ENCODE results near the gene UBE2D2. TPM values are rescaled to one million over a fixed set of nuclear protein-coding genes. Genes with fewer than 3 reads are reported as not detected.

UBE2D2 gene
- total and polyA plus RNA-seq, 2 of the 13 experiments (the other 11 are each of a cell fraction or from before 2014, with no cell fraction given), result 79.1 to 109 TPM

DNA sequence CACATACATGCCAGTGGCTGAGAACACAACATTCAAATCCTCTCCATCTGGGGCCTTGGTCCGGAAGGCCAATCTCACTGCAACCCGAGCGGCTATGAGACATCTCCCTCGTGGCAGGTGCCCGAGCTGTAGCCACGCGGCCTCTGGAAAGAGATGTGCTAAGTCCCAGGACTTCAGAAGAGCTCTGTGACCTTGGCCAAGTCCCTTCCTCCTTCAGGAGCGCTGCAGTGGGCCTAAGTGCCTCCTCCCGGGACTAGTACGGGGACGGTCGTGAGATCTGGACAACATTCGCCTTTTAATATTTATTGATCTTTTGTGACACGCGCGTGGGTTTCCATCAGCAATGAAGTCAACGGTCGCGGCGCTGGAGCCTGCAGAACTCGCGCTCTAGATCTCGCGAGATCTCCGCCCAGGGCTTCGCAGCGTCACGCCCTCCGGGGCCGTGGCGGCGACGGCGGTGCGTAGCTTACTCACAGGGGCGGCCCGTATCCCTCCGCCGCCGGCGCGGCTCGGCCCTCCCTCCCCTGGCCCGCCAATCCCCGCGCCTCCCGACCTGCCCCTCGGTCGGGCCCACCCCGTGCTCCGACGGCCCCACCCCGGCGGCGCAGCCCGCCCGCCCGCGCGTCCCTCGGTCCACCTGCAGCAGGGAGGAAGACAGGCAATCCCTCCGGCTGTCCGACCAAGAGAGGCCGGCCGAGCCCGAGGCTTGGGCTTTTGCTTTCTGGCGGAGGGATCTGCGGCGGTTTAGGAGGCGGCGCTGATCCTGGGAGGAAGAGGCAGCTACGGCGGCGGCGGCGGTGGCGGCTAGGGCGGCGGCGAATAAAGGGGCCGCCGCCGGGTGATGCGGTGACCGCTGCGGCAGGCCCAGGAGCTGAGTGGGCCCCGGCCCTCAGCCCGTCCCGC, at the start of gene UBE2D2 (continued):
- TF ChIP-seq, protein P1, sequence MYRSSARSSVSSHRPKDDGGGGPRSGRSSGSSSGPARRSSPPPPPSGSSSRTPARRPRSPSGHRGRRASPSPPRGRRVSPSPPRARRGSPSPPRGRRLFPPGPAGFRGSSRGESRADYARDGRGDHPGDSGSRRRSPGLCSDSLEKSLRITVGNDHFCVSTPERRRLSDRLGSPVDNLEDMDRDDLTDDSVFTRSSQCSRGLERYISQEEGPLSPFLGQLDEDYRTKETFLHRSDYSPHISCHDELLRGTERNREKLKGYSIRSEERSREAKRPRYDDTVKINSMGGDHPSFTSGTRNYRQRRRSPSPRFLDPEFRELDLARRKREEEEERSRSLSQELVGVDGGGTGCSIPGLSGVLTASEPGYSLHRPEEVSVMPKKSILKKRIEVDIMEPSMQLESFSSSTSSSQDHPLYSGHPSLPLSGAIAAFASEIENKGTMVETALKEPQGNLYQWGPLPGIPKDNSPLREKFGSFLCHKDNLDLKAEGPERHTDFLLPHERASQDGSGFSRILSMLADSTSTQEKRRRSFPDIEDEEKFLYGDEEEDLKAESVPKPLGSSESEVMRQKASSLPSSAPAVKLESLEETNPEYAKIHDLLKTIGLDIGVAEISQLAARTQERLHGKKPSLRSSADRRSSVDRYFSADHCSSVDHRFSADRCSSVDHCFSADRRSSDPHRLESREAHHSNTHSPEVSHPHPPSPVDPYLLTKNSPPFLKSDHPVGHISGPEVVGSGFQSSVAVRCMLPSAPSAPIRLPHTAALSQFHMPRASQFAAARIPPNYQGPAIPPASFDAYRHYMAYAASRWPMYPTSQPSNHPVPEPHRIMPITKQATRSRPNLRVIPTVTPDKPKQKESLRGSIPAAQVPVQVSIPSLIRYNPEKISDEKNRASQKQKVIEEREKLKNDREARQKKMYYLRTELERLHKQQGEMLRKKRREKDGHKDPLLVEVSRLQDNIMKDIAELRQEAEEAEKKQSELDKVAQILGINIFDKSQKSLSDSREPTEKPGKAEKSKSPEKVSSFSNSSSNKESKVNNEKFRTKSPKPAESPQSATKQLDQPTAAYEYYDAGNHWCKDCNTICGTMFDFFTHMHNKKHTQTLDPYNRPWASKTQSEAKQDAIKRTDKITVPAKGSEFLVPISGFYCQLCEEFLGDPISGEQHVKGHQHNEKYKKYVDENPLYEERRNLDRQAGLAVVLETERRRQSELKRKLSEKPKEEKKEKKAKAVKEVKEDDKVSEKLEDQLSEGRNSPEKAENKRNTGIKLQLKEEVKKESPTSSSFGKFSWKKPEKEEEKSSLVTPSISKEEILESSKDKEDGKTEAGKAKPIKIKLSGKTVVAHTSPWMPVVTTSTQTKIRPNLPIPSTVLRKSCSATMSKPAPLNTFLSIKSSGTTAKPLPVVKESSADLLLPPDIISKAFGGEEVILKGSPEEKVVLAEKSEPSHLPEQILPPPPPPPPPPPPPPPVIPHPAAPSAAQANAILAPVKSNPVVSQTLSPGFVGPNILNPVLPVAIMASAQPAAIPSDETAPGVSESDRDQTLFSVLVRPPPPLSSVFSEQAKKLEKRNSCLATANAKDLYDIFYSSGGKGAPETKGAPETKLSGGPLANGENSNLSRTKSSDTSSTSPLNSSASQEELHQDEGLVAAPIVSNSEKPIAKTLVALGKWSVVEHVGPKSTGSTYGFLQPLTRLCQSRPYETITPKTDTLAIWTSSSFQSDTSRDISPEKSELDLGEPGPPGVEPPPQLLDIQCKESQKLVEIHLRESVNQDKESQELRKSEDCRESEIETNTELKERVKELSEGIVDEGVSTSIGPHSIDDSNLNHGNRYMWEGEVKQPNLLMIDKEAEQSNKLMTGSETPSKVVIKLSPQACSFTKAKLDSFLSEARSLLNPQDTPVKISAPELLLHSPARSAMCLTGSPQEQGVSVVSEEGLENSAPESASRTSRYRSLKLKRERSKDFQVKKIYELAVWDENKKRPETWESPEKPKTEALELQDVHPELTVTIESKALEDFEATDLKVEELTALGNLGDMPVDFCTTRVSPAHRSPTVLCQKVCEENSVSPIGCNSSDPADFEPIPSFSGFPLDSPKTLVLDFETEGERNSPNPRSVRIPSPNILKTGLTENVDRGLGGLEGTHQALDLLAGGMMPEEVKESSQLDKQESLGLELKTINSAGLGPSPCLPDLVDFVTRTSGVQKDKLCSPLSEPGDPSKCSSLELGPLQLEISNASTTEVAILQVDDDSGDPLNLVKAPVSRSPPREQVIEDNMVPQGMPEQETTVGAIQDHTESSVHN (CRISPR knock-in tag; IDR thresholded peaks at IDR 0.05), result no peak
- no peak for TF ChIP-seq KAT2B (IDR thresholded peaks at IDR 0.05; ENCODE audit: borderline replicate concordance, low read depth, low read length)
- no peak; the same call in 1 of the 2 replicates for TF ChIP-seq ZFP36L1 (CRISPR knock-in tag; IDR thresholded peaks at IDR 0.05)
- TF ChIP-seq ZNF33B (CRISPR knock-in tag; IDR thresholded peaks at IDR 0.05), result no peak
- peak; percentile 91 for TF ChIP-seq KLF12 (CRISPR knock-in tag; IDR thresholded peaks at IDR 0.05; ENCODE audit: borderline replicate concordance)
- TF ChIP-seq NFIC (IDR thresholded peaks at IDR 0.05; ENCODE audit: low read length), result no peak
- TF ChIP-seq CBX5 (CRISPR knock-in tag; IDR thresholded peaks at IDR 0.05; ENCODE audit: borderline replicate concordance), result peak; percentile 14; the same call in 1 of the 2 replicates
- no peak for TF ChIP-seq ZNF432 (CRISPR knock-in tag; IDR thresholded peaks at IDR 0.05; ENCODE audit: borderline replicate concordance)
- TF ChIP-seq, protein P2, sequence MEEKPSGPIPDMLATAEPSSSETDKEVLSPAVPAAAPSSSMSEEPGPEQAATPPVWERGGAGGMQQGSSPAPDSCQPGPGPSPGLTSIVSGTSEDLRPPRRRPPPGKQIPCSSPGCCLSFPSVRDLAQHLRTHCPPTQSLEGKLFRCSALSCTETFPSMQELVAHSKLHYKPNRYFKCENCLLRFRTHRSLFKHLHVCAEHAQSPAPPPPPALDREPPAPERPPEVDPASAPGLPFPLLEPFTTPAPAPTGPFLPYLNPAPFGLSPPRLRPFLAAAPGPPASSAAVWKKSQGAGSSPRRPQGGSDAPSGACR (CRISPR knock-in tag; IDR thresholded peaks at IDR 0.05), result no peak
- TF ChIP-seq ZFX (CRISPR knock-in tag; IDR thresholded peaks at IDR 0.05; ENCODE audit: low read depth), result peak; percentile 82
- TF ChIP-seq, protein P3, sequence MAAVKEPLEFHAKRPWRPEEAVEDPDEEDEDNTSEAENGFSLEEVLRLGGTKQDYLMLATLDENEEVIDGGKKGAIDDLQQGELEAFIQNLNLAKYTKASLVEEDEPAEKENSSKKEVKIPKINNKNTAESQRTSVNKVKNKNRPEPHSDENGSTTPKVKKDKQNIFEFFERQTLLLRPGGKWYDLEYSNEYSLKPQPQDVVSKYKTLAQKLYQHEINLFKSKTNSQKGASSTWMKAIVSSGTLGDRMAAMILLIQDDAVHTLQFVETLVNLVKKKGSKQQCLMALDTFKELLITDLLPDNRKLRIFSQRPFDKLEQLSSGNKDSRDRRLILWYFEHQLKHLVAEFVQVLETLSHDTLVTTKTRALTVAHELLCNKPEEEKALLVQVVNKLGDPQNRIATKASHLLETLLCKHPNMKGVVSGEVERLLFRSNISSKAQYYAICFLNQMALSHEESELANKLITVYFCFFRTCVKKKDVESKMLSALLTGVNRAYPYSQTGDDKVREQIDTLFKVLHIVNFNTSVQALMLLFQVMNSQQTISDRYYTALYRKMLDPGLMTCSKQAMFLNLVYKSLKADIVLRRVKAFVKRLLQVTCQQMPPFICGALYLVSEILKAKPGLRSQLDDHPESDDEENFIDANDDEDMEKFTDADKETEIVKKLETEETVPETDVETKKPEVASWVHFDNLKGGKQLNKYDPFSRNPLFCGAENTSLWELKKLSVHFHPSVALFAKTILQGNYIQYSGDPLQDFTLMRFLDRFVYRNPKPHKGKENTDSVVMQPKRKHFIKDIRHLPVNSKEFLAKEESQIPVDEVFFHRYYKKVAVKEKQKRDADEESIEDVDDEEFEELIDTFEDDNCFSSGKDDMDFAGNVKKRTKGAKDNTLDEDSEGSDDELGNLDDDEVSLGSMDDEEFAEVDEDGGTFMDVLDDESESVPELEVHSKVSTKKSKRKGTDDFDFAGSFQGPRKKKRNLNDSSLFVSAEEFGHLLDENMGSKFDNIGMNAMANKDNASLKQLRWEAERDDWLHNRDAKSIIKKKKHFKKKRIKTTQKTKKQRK (IDR thresholded peaks at IDR 0.05; ENCODE audit: low read length), result no peak
